Heart left ventricle (tissue), 13 donors: ENCODE measurements around the gene MIEN1.

Experiments
- CTCF ChIP-seq, 12 donors: fragments of 200-600 bp; sonication (generic) in 4 of 12; IDR thresholded peaks; one replicate each; pipeline versions ENCODE4 v1.5.0 to v1.8.0; 2018 to 2022; ENCODE audit warnings: antibody characterized with exemption in 12 of 12, mild to moderate bottlenecking in 5 of 12
- POLR2A ChIP-seq, 2 donors: fragments of 450-650 bp; IDR thresholded peaks; one replicate each; pipeline ENCODE4 v1.6.1; 2017; ENCODE audit warnings: antibody characterized with exemption in 2 of 2, mild to moderate bottlenecking in 2 of 2, moderate library complexity in 2 of 2
- donor health status: ischemic (EF 13 %, LVEDD 7.1; RV severe dilation, severe dysfunction).
- donor health status: DM: no; HTN: yes; CAD: no.
- donor health status: DM: no; HTN: no; CAD: no.
- donor health status: ischemic (EF 25% LVEDD 6.9; RV normal size, moderate dysfunction).
- donor health status: ischemic (EF 25% LVEDD 5.7; RV mildly dilated, moderate dysfunction).
- donor health status: ischemic (EF 35%, LVEDD 5.7; RV mildly dilated, moderate dysfunction).
- donor health status: nonischemic (EF 11% LVEDD 7.7; RV severe dilation, severe dysfunction).
- donor health status: DM: yes; HTN: yes; CAD: no.
- donor health status: PGD.
- donor health status: ischemic (EF 29% LVEDD 5.4; RV normal size, mild dysfunction).
- donor health status: nonischemic (EF 23%, LVEDD 6.1; RV moderate dilation, normal function).

DNA sequence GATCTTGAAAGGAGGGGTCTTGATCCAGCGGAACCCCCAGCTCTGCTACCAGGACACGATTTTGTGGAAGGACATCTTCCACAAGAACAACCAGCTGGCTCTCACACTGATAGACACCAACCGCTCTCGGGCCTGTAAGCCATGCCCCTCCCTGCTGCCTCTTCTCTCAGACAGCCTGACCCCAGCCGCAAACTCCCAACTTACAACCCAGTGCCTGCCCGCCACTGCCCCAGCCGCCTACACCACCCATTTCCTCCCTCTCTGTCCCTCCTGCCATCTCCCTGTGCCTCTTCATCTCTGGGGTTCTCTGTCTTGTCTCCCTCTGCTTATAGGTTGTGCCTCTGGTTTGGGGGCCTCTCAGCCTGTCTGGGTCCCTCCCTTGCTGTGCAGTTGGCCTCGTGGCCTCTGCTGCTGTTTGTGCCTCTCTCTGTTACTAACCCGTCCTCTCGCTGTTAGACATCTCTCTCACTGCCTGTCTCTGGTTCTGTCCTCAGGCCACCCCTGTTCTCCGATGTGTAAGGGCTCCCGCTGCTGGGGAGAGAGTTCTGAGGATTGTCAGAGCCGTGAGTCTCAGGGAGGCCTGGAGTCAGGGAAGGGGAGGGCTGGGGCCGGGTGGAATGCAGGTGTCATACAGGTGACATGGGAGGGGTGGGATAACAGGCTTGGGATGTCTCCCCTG, 20.9 kb downstream of the MIEN1 start:
- TF ChIP-seq POLR2A (IDR thresholded peaks at IDR 0.05), result no peak
- TF ChIP-seq CTCF (IDR thresholded peaks at IDR 0.05), result no peak
